GM18873 (cell line): Measurements from ENCODE around the gene LTBP1.
"Not testable (repeated sequence)": the region's sequence is repeated elsewhere in the genome, so short reads cannot be mapped to it uniquely, and the experiment has no call there.

Experiments used
- ATAC-seq: cut with Tn5 transposase; IDR thresholded peaks from one replicate; pipeline ENCODE4 v1.9.1; 2021; ENCODE audit warnings: mild to moderate bottlenecking, moderate library complexity, moderate number of reproducible peaks; ENCODE audit not compliant: unreplicated experiment, low FRiP score

LTBP1 gene

GRCh38 chr2:33212151-33212550 lies 265.4 kb downstream of the LTBP1 start:
- ATAC-seq = no peak

GRCh38 chr2:33213244-33213643 lies 266.5 kb downstream of the LTBP1 start:
- ATAC-seq = no peak

GRCh38 chr2:33213648-33214047 lies 266.9 kb downstream of the LTBP1 start:
- ATAC-seq = no peak

GRCh38 chr2:33214436-33214835 lies 267.7 kb downstream of the LTBP1 start:
- no peak for ATAC-seq

- ATAC-seq = no peak
Measured at GRCh38 chr2:33214857-33215256, 268.1 kb downstream of the LTBP1 start.

GRCh38 chr2:33215299-33215698 lies 268.5 kb downstream of the LTBP1 start:
- no peak for ATAC-seq

GRCh38 chr2:33215983-33216382 lies 269.2 kb downstream of the LTBP1 start:
- ATAC-seq = no peak

- no peak for ATAC-seq
Measured at GRCh38 chr2:33216508-33217182, 269.9 kb downstream of the LTBP1 start.

GRCh38 chr2:33217406-33217805 lies 270.7 kb downstream of the LTBP1 start:
- ATAC-seq = no peak

GRCh38 chr2:33219114-33219513 lies 272.4 kb downstream of the LTBP1 start:
- ATAC-seq = no peak

GRCh38 chr2:33219850-33220275 lies 273.1 kb downstream of the LTBP1 start:
- ATAC-seq = no peak

- no peak for ATAC-seq
Measured at GRCh38 chr2:33220533-33220932, 273.8 kb downstream of the LTBP1 start.

GRCh38 chr2:33221046-33221784 lies 274.5 kb downstream of the LTBP1 start:
- no peak for ATAC-seq

- no peak for ATAC-seq
Measured at GRCh38 chr2:33222309-33222708, 275.6 kb downstream of the LTBP1 start.

GRCh38 chr2:33223856-33224255 lies 277.1 kb downstream of the LTBP1 start:
- no peak for ATAC-seq

GRCh38 chr2:33225350-33225749 lies 278.6 kb downstream of the LTBP1 start:
- ATAC-seq = no peak

- ATAC-seq = no peak
Measured at GRCh38 chr2:33226546-33226945, 279.8 kb downstream of the LTBP1 start.

- ATAC-seq = no peak
Measured at GRCh38 chr2:33229646-33230045, 282.9 kb downstream of the LTBP1 start.

- ATAC-seq = no peak
Measured at GRCh38 chr2:33230195-33230594, 283.4 kb downstream of the LTBP1 start.

- ATAC-seq = no peak
Measured at GRCh38 chr2:33230842-33231241, 284.1 kb downstream of the LTBP1 start.

- ATAC-seq = not testable (repeated sequence)
Measured at GRCh38 chr2:33235559-33235958, 288.8 kb downstream of the LTBP1 start.
